ENCODE measurements around the gene CR2.

DNA sequence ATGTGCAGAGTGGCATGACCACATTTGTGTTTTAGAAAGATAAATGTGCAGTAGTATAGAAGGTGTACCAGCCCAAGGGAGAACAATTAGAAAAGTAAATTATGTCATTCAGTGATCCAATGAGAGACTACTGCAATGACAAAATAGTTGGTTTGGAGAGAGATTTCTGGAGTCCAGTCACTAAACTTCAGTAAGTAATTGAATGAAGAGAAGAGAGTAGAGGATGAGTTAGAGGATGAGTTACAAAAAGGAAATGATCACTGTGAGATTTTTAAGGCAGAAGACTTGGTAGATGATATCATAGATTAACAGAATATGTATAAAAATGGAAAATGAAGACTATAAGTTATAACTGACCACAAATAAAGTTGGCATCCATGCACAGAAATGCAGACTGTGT is 8.4 kb downstream of the CR2 start:
- TF ChIP-seq CTCF (IDR thresholded peaks at IDR 0.05) = no peak
- no peak for TF ChIP-seq EZH2 (IDR thresholded peaks at IDR 0.05)
